ENCODE measurements around the gene MAD2L1BP.

DNA sequence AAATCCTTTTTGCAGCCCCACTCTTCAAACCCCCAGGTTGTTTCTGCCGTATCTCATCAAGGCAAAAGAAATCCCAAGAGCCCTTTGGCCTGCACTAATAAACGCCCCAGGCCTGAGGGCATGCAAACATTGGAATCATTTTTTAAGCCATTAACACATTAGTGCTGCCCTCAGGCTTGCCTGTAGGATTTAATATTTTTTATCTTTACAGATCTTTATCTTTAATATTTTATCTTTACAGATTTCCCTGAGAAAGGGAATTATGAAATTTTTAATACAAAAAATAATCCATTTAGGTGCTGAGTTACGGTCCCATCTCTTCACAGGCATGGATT, 21.3 kb upstream of the MAD2L1BP start:
- TF ChIP-seq, protein P1, sequence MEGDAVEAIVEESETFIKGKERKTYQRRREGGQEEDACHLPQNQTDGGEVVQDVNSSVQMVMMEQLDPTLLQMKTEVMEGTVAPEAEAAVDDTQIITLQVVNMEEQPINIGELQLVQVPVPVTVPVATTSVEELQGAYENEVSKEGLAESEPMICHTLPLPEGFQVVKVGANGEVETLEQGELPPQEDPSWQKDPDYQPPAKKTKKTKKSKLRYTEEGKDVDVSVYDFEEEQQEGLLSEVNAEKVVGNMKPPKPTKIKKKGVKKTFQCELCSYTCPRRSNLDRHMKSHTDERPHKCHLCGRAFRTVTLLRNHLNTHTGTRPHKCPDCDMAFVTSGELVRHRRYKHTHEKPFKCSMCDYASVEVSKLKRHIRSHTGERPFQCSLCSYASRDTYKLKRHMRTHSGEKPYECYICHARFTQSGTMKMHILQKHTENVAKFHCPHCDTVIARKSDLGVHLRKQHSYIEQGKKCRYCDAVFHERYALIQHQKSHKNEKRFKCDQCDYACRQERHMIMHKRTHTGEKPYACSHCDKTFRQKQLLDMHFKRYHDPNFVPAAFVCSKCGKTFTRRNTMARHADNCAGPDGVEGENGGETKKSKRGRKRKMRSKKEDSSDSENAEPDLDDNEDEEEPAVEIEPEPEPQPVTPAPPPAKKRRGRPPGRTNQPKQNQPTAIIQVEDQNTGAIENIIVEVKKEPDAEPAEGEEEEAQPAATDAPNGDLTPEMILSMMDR (IDR thresholded peaks at IDR 0.05) = no peak
- TF ChIP-seq POLR2AphosphoS5 (IDR thresholded peaks at IDR 0.05; ENCODE audit: low read depth, low read length) = no peak

Data from Panc1 (cell line).